ENCODE measurements around the gene VPS8. TPM values are rescaled to one million over a fixed set of nuclear protein-coding genes. Genes with fewer than 3 reads are reported as not detected.

VPS8 gene
- total RNA-seq, 2 donors from 2014 or later = 69.5 to 77.5 TPM

DNA sequence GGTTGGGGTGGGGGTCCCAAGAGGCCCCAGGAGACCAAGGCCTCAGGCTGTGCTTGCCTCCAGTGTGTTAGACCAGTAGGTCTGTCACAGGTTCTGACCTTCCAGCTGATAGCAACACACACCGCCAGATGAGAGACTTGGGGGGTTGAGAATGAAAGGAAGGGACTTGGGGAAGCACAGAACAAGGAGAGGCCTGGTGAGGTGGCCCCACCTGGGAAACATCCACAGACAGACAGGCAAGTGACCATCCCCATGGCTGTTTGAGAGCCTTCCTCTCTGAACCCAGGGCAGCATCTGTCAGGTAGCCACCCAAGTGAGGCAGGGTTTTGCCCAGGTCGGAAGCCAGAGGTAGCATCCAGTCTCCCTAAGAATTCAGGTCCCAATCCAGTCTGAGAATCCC lies 35.0 kb upstream of the VPS8 start:
- ATAC-seq (no peak), DNase-seq (no peak)
- no peak overlapping the region for H3K27ac Mint-ChIP-seq
- H3K36me3 Mint-ChIP-seq (ENCODE audit: low read depth) = peaks cover 4% of the 10 kb centered on the region
- peaks cover 60% of the 10 kb centered on the region for H3K27me3 Mint-ChIP-seq
- peaks cover 14% of the 10 kb centered on the region for H3K4me1 Mint-ChIP-seq
- H3K9me3 ChIP-seq (ENCODE audit: control insufficient read depth, low read length, poor library complexity, severe bottlenecking) = no peaks in the 10 kb centered on the region
- H3K4me3 Mint-ChIP-seq = no peak overlapping the region

DNA sequence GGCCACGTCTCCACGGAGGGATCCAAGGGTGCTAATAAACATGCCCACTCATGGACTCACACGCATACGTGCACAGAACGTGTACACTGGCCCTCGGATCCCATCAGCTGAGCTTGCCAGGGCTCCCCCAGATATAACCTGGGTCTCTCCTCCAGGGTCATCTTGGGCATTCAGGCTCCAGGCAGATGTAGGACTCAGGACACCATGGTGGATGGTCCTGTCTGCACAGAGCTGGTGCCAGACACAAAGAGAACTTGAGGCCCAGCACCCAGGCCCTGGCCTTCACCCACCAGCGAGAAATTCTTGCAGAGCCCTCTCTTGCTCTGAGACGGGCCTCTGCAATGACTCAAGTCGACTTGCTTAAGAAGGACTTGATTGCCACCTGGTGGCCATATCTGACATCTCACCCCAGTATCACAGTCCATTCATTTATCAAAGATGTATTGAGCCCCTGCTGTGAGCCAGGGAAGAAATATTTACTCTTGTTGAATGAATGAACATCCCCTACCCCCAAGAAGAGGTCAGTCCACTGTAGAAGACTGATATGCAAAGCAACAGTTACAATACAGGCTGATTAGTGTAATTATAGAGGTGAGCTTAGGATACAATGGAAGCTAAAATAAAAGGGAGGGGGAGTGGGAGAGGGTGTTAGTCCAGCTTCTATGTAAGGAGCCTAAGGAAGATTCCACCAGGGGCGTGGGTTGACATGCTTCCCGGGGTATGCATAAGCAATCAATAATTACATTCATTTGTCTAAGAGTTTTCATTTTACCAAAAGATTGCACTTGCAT lies 34.2 kb upstream of the VPS8 start:
- DNase-seq (peak; percentile 39 to 71 (median 55)), ATAC-seq (peak; percentile 99)
- Mint-ChIP-seq H3K4me1 (peaks cover 14% of the 10 kb centered on the region), H3K36me3 (ENCODE audit: low read depth) (peaks cover 4% of the 10 kb centered on the region), H3K27me3 (peaks cover 60% of the 10 kb centered on the region), H3K27ac (no peak overlapping the region), H3K4me3 (no peak overlapping the region)
- no peaks in the 10 kb centered on the region for H3K9me3 ChIP-seq (ENCODE audit: control insufficient read depth, low read length, poor library complexity, severe bottlenecking)

DNA sequence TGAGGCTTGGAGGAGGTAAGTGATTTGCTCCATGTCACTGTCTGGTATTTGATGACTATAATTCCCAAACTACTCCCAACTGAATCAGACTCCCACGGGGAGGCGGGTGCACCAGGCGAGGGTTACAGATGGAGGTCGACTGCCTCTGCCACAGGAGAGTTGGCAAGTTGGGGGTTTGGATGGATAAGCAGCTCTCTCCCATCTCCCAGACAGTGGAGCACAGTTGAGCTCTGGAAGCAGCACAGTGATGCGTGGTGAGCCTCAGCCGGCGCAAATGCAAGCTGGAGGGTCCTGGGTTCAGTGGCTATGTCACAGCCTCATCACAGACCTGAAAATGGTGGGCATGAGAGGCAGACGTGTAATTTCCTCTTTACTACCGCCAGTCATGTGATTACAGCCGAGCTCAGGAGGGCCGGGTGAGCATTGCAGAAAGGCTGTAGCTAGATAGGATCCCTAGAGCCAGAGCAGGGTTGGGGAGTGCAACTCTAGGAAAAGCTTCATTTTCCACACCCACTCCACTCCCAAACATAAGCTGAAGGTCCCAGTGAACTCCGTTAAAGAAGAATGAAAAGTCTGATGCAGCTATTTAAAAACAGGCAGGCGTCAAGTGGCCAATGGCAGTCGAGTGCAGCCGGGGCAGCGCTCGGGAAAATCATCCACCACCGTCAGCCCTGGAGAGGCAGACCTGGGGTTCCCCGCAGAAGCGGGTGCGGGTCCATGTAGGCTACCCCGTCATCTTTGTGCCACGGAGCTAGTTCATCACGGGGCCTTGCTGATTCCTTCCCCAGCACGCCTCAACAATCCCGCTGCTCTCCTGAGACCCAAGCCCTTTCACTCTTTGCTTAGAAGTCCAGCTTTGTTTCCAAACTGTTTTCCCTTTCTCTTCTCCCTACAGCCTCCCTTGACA lies 33.3 kb upstream of the VPS8 start:
- Mint-ChIP-seq H3K36me3 (ENCODE audit: low read depth) (peaks cover 4% of the 10 kb centered on the region), H3K27me3 (peaks cover 67% of the 10 kb centered on the region), H3K27ac (no peak overlapping the region), H3K4me3 (no peak overlapping the region), H3K4me1 (peaks cover 14% of the 10 kb centered on the region)
- H3K9me3 ChIP-seq (ENCODE audit: control insufficient read depth, low read length, poor library complexity, severe bottlenecking) = no peaks in the 10 kb centered on the region
- DNase-seq (no peak), ATAC-seq (no peak)

DNA sequence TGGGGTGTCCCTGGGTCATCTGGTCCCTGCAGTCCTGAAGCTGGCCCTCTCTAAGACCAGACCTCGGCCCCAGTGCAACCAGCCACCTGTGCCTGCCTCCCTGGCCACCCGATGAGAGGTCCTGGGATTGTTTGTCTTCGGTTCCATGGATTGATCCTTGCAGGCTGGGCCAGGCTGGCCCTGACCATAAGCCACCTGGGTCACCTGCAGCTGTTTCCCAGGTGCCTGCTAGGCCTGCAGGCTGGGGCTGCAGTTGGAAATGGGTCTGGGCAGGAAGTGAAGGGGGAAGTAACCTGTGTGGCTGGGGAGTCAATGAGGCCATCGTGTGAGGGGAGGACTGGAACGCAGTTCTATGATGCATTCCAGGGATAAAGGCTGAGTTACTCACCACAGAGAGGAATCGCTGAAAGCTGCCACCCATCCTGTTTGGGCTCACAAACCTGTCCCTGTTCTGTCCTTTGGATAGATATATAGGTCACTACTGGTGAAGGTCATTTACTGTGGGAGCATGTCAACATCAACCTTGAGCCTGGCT lies 30.9 kb upstream of the VPS8 start:
- Mint-ChIP-seq H3K27ac (no peak overlapping the region), H3K36me3 (ENCODE audit: low read depth) (peaks cover 4% of the 10 kb centered on the region), H3K4me1 (peaks cover 27% of the 10 kb centered on the region), H3K4me3 (no peak overlapping the region), H3K27me3 (peaks cover 64% of the 10 kb centered on the region)
- no peaks in the 10 kb centered on the region for H3K9me3 ChIP-seq (ENCODE audit: control insufficient read depth, low read length, poor library complexity, severe bottlenecking)
- ATAC-seq (no peak), DNase-seq (no peak)

DNA sequence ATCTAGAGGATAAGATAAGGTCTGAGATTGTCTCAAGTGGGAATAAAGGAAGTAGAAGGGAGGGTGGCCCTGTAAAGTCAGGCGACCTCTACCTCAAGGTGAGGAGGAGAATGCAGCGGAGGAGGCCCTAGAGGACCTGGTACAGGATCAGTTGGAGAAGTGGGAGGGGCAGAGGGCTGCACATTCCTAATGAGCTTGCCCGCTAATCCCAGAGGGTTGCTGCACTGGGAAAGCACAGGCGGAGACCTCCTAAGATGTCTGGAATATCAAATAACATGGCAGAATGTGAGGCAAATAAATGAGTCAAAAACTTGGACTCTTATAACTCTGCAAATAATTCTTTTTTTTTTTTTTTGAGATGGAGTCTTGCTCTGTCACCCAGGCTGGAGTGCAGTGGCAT lies 30.2 kb upstream of the VPS8 start:
- H3K9me3 ChIP-seq (ENCODE audit: control insufficient read depth, low read length, poor library complexity, severe bottlenecking) = no peaks in the 10 kb centered on the region
- no peak overlapping the region for H3K27ac Mint-ChIP-seq
- peaks cover 61% of the 10 kb centered on the region for H3K27me3 Mint-ChIP-seq
- H3K36me3 Mint-ChIP-seq (ENCODE audit: low read depth) = peaks cover 4% of the 10 kb centered on the region
- no peak for DNase-seq
- H3K4me3 Mint-ChIP-seq = no peak overlapping the region
- ATAC-seq = no peak
- peaks cover 31% of the 10 kb centered on the region for H3K4me1 Mint-ChIP-seq

DNA sequence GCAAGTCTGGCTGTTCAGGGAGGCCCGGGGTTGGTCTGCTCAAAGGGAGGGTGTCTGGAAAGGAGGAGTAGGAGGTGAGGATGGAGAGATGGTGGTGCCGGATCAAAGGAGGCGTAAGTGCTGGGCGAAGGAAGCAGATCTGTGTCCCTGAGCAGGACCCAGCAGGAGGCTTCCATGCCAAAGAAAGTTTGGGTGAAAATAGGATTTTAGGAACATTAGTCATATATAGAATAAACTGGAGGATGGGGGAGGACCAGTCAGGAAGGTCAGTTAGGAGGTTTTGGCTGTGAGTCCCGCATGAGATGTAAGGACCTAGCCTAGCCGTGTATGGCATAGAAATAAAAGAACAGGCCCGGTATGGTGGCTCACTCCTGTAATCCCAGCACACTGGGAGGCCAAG lies 28.6 kb upstream of the VPS8 start:
- peaks cover 25% of the 10 kb centered on the region for H3K4me1 Mint-ChIP-seq
- H3K9me3 ChIP-seq (ENCODE audit: control insufficient read depth, low read length, poor library complexity, severe bottlenecking) = no peaks in the 10 kb centered on the region
- DNase-seq (no peak), ATAC-seq (no peak)
- peaks cover 4% of the 10 kb centered on the region for H3K36me3 Mint-ChIP-seq (ENCODE audit: low read depth)
- no peak overlapping the region for H3K27ac Mint-ChIP-seq
- no peak overlapping the region for H3K4me3 Mint-ChIP-seq
- peaks cover 50% of the 10 kb centered on the region for H3K27me3 Mint-ChIP-seq

DNA sequence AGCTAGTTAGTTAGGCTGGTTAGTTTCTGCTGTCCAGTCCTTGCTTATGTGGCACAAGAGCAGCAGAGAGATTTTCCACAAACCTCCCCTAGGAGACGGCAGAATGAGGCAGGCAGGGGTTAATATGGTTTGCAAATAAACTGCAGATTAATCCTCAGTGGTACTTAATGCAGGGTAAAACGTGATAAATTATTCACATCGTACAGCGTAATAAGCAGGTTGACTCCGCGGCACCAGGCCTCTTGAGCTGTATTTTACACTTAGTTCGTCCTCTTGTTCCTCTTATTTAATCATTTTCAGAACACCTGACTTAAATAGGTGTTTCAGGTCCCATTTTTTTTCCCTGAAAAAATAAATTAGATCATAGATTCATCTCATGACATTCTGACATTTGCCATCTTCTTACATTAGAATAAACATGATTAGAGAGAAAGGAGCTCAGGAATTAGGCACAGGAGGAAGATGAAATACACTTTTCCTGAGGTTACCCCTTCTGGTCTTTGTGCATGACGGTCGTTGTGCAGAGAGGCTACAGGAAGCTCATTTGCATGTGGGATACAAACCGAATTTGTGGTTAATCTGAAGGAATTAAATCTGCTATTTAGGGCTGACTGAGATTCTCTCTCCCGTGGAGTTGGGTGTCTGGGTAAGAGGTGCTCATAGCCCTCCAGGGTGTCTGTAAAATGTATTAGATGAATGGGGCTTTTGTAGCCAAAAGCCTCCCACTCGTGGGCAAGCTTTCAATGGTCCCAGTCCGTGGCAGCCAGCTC lies 27.1 kb upstream of the VPS8 start:
- DNase-seq (no peak), ATAC-seq (no peak)
- Mint-ChIP-seq H3K27me3 (peaks cover 40% of the 10 kb centered on the region), H3K36me3 (ENCODE audit: low read depth) (peaks cover 4% of the 10 kb centered on the region), H3K4me1 (peaks cover 25% of the 10 kb centered on the region), H3K4me3 (no peak overlapping the region), H3K27ac (no peak overlapping the region)
- H3K9me3 ChIP-seq (ENCODE audit: control insufficient read depth, low read length, poor library complexity, severe bottlenecking) = no peaks in the 10 kb centered on the region

DNA sequence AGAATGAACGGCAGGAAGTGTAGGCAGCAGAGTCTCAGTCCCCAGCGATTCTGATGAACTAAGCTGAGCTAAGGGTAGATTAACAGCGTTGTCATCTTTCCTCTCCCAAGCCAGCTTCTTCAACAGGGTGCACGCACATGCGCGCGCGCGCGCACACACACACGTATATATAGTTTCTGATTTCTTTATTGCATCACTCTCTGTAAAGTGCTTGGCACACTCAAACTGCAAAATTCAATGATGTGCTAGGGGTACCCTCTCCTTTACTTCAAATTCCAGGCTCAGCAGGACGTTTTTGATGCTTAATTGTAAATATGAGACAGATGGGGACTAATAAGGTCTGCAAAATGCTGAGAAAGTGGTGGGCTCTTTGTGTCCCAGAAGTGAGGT lies 26.1 kb upstream of the VPS8 start:
- H3K36me3 Mint-ChIP-seq (ENCODE audit: low read depth) = peaks cover 4% of the 10 kb centered on the region
- peaks cover 21% of the 10 kb centered on the region for H3K4me1 Mint-ChIP-seq
- H3K4me3 Mint-ChIP-seq = no peak overlapping the region
- no peak for ATAC-seq
- H3K27me3 Mint-ChIP-seq = peaks cover 30% of the 10 kb centered on the region
- DNase-seq = no peak
- no peak overlapping the region for H3K27ac Mint-ChIP-seq
- H3K9me3 ChIP-seq (ENCODE audit: control insufficient read depth, low read length, poor library complexity, severe bottlenecking) = no peaks in the 10 kb centered on the region

DNA sequence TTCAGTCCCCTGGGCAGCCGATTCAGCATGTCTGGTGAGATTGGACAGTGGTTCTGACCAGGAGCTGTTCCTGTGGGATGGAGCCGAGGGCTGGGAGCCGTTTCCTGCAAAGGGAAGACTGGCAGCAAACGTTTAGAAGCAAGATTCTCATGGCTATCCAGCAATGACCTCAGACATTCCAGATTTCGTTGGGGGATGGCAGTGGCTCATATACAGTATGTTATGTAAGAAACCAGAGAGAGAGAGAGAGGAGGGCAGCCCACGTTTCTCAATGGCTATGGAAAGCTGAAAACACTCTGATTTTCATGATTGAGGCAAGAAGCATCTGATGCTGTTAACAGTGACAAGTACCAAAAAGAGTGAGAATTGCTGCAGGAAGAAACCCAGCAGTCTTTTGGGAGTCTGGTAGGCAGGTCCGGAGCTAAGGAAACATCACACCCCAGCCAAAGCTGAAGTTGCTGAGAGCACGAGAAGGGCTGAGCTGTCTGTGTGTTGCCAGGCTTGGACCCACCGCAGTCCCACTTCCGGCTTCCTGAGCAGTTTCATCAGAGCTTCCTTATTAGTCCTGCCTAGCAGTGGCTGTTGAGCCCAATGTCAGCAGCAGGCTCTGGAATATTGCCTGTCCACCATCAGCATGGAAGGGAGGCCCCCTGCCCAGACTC lies 25.6 kb upstream of the VPS8 start:
- no peak overlapping the region for H3K27ac Mint-ChIP-seq

DNA sequence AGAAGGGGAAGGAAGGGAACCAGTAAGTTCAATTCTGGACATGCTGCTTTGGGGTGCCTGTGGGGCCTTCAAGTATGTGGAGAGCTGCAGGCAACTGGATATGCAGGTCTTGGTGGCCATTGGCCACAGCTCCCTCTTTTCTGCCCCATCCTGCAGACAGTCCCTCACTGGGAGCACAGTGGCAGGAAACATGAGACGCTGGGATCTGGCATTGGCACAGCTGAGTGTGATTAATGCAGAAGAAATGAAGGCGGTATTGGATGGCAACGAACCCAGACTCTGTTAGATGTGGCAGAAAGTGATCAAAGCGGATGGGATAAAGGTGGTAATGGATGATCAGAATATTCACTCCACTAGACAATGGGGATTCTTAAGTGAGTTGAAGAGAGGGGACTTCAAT lies 23.2 kb upstream of the VPS8 start:
- peaks cover 17% of the 10 kb centered on the region for H3K4me1 Mint-ChIP-seq
- no peaks in the 10 kb centered on the region for H3K36me3 Mint-ChIP-seq (ENCODE audit: low read depth)
- ATAC-seq (no peak), DNase-seq (no peak)
- no peaks in the 10 kb centered on the region for H3K9me3 ChIP-seq (ENCODE audit: control insufficient read depth, low read length, poor library complexity, severe bottlenecking)
- H3K27ac Mint-ChIP-seq = no peak overlapping the region
- peaks cover 18% of the 10 kb centered on the region for H3K27me3 Mint-ChIP-seq
- H3K4me3 Mint-ChIP-seq = no peak overlapping the region

More for the DNA sequence above, 25.6 kb upstream of the VPS8 start:
- H3K36me3 Mint-ChIP-seq (ENCODE audit: low read depth) = peaks cover 3% of the 10 kb centered on the region
- no peak for ATAC-seq
- no peak for DNase-seq
- H3K4me1 Mint-ChIP-seq = peaks cover 21% of the 10 kb centered on the region
- no peak overlapping the region for H3K4me3 Mint-ChIP-seq
- H3K27me3 Mint-ChIP-seq = peaks cover 25% of the 10 kb centered on the region
- H3K9me3 ChIP-seq (ENCODE audit: control insufficient read depth, low read length, poor library complexity, severe bottlenecking) = no peaks in the 10 kb centered on the region

DNA sequence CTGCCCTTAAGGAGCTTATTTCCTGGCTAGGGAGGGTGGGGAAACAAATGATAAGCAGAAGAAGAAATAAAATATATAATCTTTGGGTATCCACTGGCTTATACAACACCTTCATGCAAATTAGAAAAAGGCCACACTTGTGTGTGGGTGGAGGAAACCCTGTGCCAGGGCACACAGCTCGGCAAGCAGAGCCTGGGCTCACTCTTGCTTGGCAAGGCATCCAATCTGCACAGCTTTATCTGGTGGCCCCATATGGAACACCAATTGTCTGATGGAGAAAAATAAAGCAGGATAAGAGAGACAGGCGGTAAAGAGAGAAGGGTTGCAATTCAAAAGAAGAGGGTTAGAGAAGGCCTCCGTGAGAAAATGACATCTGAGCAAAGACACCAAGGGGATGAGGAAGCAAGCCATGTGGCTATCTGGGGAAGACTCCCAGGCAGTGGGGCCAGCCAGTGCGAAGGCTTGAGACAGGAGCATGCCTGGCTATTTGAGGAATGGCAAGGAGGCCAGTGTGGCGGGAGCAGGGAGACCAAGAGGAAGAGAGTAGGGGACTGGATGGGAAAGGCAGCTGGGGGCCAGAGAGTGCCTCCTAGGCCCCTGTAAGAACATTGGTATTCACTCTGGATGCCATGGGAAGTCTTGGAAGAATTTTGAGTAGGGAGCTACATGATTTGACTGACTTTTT lies 22.5 kb upstream of the VPS8 start:
- DNase-seq (no peak), ATAC-seq (no peak)
- no peaks in the 10 kb centered on the region for H3K36me3 Mint-ChIP-seq (ENCODE audit: low read depth)
- no peak overlapping the region for H3K4me3 Mint-ChIP-seq
- H3K9me3 ChIP-seq (ENCODE audit: control insufficient read depth, low read length, poor library complexity, severe bottlenecking) = no peaks in the 10 kb centered on the region
- no peak overlapping the region for H3K27ac Mint-ChIP-seq
- peaks cover 18% of the 10 kb centered on the region for H3K27me3 Mint-ChIP-seq
- peaks cover 17% of the 10 kb centered on the region for H3K4me1 Mint-ChIP-seq

DNA sequence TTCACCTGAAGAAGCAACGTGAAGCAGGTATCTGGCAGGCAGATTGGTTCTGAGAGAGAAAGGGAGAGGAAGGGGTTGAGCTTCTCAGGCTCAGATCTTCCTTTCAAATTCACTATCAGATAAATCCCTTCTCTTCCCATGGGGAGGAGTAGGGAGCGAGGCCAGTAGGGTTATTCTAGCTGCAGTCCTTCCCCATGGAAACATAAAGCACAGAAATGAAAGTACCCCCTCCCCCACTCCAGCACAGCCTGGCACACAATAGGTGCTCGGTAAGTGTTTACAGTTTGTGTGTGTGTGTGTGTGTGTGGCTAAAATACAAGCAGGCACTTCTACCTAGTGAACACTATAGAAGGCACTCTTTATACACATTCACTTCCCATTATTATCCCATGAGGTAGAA lies 20.8 kb upstream of the VPS8 start:
- Mint-ChIP-seq H3K27me3 (peaks cover 12% of the 10 kb centered on the region), H3K4me1 (peaks cover 4% of the 10 kb centered on the region), H3K4me3 (no peak overlapping the region), H3K36me3 (ENCODE audit: low read depth) (no peaks in the 10 kb centered on the region), H3K27ac (no peak overlapping the region)
- no peaks in the 10 kb centered on the region for H3K9me3 ChIP-seq (ENCODE audit: control insufficient read depth, low read length, poor library complexity, severe bottlenecking)
- ATAC-seq (no peak), DNase-seq (no peak)
